ENCODE results near the gene DEPDC5.

The DEPDC5 gene

DNA sequence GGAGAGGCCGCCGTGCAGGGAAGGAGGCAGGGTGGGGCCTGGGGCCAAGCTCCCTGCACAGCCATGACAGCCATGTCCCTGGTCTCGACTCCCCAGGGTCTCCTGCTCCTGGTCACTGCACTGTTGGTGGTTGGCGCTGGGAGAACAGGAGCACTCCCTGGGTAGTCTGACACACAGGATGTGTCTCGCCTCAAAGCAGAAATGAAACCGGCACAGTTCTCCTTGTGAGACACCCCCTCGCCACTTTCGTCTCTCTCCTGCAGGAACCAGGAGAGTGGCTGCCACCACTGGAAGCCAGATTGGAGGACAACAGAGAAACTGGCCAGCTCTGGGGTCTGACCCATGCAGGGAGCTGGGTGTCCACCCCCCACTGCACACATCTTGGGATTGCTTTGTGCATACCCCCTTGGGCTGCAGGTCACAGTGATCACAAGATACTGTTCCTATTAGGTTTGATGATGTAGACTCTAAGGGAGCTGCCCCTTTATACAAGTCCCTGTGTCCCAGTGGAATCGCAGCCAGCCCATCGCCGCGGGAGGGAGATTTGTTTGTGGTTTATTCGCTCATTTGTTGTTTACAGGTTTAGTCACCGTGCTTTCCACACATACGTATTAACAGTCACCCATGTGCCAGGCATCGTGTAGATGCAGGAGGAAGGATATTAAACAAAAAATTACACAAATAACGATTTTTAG lies 163.6 kb downstream of the DEPDC5 start:
- Mint-ChIP-seq H3K4me3 (peak overlapping the region; percentile 63), H3K27me3 (no peaks in the 10 kb centered on the region)

DNA sequence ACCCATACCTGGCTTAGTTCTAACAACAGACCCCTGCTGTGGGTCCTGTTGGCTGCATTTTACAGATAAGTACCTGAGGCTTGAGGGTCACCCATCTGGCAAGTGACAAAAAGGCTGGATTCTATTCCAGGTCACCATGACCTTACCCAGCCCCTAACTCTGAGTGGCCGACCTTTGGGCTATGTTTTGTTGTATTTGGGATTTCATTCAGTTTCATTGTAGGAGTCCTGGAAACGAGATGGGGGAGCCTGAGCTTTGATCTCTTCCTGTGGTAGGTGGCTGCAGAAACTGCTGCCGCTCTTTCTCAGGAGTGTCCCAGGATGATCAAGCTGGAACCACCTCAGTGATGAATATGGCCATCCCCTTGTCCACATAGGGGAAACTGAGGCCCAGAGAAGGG lies 165.9 kb downstream of the DEPDC5 start:
- Mint-ChIP-seq H3K4me3 (no peak overlapping the region), H3K27ac (ENCODE audit: low read depth) (no peak overlapping the region), H3K36me3 (ENCODE audit: insufficient read depth) (no peaks in the 10 kb centered on the region), H3K4me1 (peaks cover 8% of the 10 kb centered on the region), H3K27me3 (no peaks in the 10 kb centered on the region), H3K9me3 (no peaks in the 10 kb centered on the region)
- no peak for ATAC-seq (replicated peaks; ENCODE audit: extremely low read depth, poor library complexity, severe bottlenecking)
- DNase-seq (ENCODE audit: low spot score in 2 of 2), result no peak

More for the DNA sequence above, 163.6 kb downstream of the DEPDC5 start:
- ATAC-seq (replicated peaks; ENCODE audit: extremely low read depth, poor library complexity, severe bottlenecking), result peak; percentile 56
- no peak for DNase-seq (ENCODE audit: low spot score in 2 of 2)
- Mint-ChIP-seq H3K4me1 (peaks cover 8% of the 10 kb centered on the region), H3K36me3 (ENCODE audit: insufficient read depth) (no peaks in the 10 kb centered on the region), H3K9me3 (no peaks in the 10 kb centered on the region), H3K27ac (ENCODE audit: low read depth) (peak overlapping the region; percentile 79)

DNA sequence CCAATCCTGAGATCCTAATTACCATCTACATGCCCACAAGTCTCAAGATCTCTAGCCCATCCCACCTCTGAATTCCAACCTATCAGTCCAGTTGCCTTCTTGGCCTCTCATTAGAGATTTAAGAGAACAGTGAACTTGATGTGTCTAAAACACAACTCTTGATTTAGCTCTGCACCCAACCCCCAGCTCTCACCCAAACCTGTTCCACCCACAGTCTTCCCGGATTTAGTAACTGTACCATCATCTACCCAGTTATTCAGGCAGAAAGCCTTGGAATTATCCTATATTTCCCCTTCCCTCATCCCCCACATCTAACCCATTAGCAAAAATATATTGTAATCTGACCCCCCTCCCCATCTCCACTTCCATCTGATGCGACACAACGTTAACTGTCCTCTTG lies 166.5 kb downstream of the DEPDC5 start:
- no peaks in the 10 kb centered on the region for H3K9me3 Mint-ChIP-seq

DNA sequence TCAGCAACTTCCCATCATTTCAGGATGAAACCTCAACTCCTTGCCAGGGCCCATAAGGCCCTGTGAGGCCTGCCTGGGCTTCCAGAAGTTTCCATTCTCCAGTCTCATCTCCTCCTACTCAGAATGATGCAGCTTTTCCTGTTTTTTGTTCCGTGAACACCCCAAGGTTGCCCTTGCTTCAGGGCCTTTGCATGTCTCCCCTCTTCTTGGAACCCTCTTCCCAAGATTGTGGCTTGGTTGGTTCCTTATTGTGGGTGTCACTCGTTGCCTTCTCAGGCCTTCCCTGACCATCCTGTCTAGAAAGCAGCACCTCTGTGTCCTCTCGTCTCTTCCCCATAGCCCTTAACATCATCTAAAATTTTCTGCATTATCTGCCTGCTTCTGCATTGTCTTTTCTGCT lies 167.3 kb downstream of the DEPDC5 start:
- DNase-seq (ENCODE audit: low spot score in 2 of 2) (no peak), ATAC-seq (replicated peaks; ENCODE audit: extremely low read depth, poor library complexity, severe bottlenecking) (no peak)
- Mint-ChIP-seq H3K4me3 (no peak overlapping the region), H3K27ac (ENCODE audit: low read depth) (no peak overlapping the region), H3K9me3 (no peaks in the 10 kb centered on the region), H3K27me3 (peaks cover 8% of the 10 kb centered on the region), H3K4me1 (peaks cover 8% of the 10 kb centered on the region), H3K36me3 (ENCODE audit: insufficient read depth) (peaks cover 1% of the 10 kb centered on the region)

More for the DNA sequence above, 166.5 kb downstream of the DEPDC5 start:
- ATAC-seq (replicated peaks; ENCODE audit: extremely low read depth, poor library complexity, severe bottlenecking), result no peak
- Mint-ChIP-seq H3K4me1 (peaks cover 8% of the 10 kb centered on the region), H3K36me3 (ENCODE audit: insufficient read depth) (no peaks in the 10 kb centered on the region), H3K27ac (ENCODE audit: low read depth) (no peak overlapping the region), H3K27me3 (peaks cover under 1% of the 10 kb centered on the region), H3K4me3 (no peak overlapping the region)
- DNase-seq (ENCODE audit: low spot score in 2 of 2), result no peak

DNA sequence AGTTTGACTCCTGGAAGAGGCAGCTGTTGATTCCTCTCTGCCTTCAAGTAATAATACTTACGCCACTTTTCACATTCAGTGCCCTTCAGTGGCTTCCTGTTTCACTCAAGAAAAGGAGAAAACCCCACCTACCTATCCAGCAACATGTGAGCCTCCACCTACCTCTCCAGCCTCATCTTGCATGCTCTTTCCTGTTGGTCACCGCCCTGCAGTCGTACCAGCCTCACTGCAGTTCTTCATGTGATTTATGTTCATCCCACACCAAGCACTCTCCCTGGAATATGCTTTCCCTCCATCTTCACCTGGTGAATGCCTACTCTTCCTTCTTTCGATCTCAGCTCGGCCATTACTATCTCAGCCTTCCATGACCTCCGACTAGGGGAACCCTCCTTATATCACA lies 168.7 kb downstream of the DEPDC5 start:
- Mint-ChIP-seq H3K27ac (ENCODE audit: low read depth) (no peak overlapping the region), H3K27me3 (peaks cover 9% of the 10 kb centered on the region), H3K4me3 (no peak overlapping the region), H3K36me3 (ENCODE audit: insufficient read depth) (peaks cover 1% of the 10 kb centered on the region), H3K9me3 (no peaks in the 10 kb centered on the region), H3K4me1 (peaks cover 5% of the 10 kb centered on the region)
- no peak for DNase-seq (ENCODE audit: low spot score in 2 of 2)
- ATAC-seq (replicated peaks; ENCODE audit: extremely low read depth, poor library complexity, severe bottlenecking), result no peak

DNA sequence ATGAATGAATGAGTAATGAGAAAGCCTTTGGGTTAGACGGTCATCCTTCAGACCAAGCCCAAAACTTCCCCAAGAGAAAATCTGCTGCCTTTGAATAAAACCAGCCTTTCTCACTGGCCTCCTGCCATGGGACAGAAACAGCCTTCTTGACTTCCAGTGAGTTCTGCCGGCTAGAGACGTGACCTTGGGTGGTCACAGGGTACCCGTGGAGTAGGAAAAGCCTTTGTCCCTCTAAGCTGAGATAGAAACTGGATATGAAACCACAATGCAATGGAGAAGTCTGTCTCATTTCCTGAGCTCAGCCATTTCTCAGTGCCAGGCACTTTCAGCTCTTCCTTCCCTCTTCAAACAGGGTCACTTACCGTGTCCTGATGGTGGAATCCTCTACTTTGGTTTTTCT lies 169.3 kb downstream of the DEPDC5 start:
- Mint-ChIP-seq H3K27ac (ENCODE audit: low read depth) (no peak overlapping the region), H3K9me3 (no peaks in the 10 kb centered on the region), H3K4me3 (no peak overlapping the region), H3K27me3 (peaks cover 9% of the 10 kb centered on the region), H3K36me3 (ENCODE audit: insufficient read depth) (peaks cover 1% of the 10 kb centered on the region), H3K4me1 (no peaks in the 10 kb centered on the region)
- no peak for DNase-seq (ENCODE audit: low spot score in 2 of 2)
- no peak for ATAC-seq (replicated peaks; ENCODE audit: extremely low read depth, poor library complexity, severe bottlenecking)

DNA sequence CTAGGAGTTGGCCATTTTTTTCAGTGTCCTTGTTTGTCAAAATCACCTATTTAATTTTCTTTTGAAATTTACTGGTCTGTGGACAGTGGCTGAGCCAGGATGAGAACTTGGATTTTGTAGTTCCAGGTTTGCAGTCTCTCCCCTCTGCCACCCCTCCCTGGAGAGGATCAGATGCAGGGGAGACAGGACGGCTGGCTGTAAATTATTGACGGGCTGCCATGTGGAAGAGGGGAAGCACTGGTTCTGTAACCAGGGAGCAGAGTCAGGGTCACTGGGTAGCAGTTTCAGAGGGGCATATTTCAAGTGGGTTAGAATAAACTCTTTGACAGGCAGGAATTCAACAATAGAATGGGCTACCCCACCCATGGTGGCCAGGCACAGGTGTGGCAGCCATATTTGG lies 169.9 kb downstream of the DEPDC5 start:
- Mint-ChIP-seq H3K4me3 (no peak overlapping the region), H3K9me3 (no peaks in the 10 kb centered on the region), H3K27ac (ENCODE audit: low read depth) (no peak overlapping the region), H3K27me3 (peaks cover 9% of the 10 kb centered on the region), H3K4me1 (no peaks in the 10 kb centered on the region), H3K36me3 (ENCODE audit: insufficient read depth) (peaks cover 1% of the 10 kb centered on the region)
- DNase-seq (ENCODE audit: low spot score in 2 of 2), result no peak
- ATAC-seq (replicated peaks; ENCODE audit: extremely low read depth, poor library complexity, severe bottlenecking), result no peak

DNA sequence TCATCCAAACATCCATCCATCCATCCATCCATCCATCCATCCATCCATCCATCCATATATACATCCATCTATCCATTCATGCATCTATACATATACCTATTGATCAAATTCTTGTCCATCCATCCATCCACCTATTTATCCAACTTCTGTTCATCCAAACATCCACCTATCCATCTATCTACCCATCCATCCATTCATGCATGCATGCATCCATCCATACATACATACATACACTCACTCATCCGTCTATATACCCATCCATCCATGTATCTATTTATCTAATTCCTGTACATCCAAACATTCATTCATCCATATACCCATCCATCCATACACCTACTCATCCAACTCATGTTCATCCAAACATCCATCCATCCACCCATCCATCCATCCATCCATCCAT lies 171.2 kb downstream of the DEPDC5 start:
- DNase-seq (ENCODE audit: low spot score in 2 of 2), result no peak
- Mint-ChIP-seq H3K4me1 (no peaks in the 10 kb centered on the region), H3K4me3 (no peak overlapping the region), H3K27me3 (peaks cover 9% of the 10 kb centered on the region), H3K9me3 (no peaks in the 10 kb centered on the region), H3K27ac (ENCODE audit: low read depth) (no peak overlapping the region), H3K36me3 (ENCODE audit: insufficient read depth) (peaks cover 1% of the 10 kb centered on the region)
- ATAC-seq (replicated peaks; ENCODE audit: extremely low read depth, poor library complexity, severe bottlenecking), result no peak

DNA sequence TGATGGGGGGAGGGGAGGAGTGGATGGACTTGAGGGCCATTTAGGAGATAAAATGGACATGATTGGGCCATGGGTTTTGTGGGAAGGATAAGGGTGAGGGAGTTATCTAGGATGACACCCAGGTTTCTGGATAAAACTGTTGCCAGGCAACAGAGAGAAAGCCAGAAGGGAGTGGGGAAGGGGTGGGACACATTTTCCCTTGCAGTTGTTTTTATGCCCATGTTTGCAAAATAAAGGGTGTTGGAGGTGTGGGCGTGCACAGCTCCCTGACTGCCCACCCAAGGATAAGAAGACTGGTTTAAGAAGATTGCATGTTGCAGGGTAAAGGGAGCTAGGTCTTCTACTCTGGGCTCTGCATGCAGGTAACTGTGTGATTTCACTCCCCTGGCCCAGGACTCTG lies 172.2 kb downstream of the DEPDC5 start:
- H3K4me3 Mint-ChIP-seq, result no peak overlapping the region
- no peaks in the 10 kb centered on the region for H3K4me1 Mint-ChIP-seq
- DNase-seq (ENCODE audit: low spot score in 2 of 2) (no peak), ATAC-seq (replicated peaks; ENCODE audit: extremely low read depth, poor library complexity, severe bottlenecking) (no peak)
- peaks cover 9% of the 10 kb centered on the region for H3K27me3 Mint-ChIP-seq
- no peak overlapping the region for H3K27ac Mint-ChIP-seq (ENCODE audit: low read depth)
- peaks cover 1% of the 10 kb centered on the region for H3K36me3 Mint-ChIP-seq (ENCODE audit: insufficient read depth)
- H3K9me3 Mint-ChIP-seq, result no peaks in the 10 kb centered on the region

DNA sequence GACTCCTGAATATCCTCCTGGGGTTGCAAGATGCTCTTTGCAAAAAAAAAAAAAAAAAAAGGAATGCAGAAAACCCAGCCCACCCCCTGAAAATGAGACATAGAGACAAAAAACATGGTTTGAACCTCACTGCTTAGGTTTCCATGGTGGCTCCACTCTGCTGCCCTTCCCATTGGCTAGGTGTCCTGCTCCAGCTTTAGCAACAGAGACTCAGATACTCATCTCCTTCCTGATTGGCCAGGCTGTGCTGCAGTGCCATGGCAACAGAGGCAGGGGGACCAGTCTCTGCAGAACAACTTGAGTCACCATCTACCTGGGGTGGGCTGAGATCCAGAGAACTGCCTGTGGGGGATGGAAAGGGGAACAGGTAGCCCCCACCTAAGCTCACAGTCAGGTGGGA lies 173.2 kb downstream of the DEPDC5 start:
- no peak for DNase-seq (ENCODE audit: low spot score in 2 of 2)
- H3K4me1 Mint-ChIP-seq, result no peaks in the 10 kb centered on the region
- H3K36me3 Mint-ChIP-seq (ENCODE audit: insufficient read depth), result peaks cover 1% of the 10 kb centered on the region

DNA sequence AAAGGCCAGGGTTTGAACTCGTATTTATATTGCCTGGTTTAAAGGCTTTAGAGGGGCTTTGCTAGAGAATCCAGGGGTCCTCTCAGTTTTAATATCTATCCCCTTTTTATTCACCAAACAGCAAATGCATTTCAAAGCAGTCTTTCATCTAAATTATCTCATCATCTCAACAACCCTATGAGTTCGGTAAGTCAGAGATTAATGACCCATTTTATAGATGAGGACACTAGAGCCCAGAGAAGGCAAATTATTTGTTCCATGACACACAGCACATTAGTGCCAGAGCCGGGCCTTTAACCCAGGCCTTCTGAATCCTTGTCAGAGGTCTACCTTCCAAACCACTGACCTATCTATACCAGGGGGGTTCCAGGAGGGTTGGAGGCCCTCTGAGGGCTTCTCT lies 173.7 kb downstream of the DEPDC5 start:
- Mint-ChIP-seq H3K27ac (ENCODE audit: low read depth) (no peak overlapping the region), H3K27me3 (peaks cover 9% of the 10 kb centered on the region), H3K36me3 (ENCODE audit: insufficient read depth) (peaks cover 1% of the 10 kb centered on the region), H3K4me3 (no peak overlapping the region), H3K4me1 (no peaks in the 10 kb centered on the region), H3K9me3 (no peaks in the 10 kb centered on the region)
- no peak for DNase-seq (ENCODE audit: low spot score in 2 of 2)
- ATAC-seq (replicated peaks; ENCODE audit: extremely low read depth, poor library complexity, severe bottlenecking), result no peak

More for the DNA sequence above, 173.2 kb downstream of the DEPDC5 start:
- H3K27ac Mint-ChIP-seq (ENCODE audit: low read depth), result no peak overlapping the region
- H3K9me3 Mint-ChIP-seq, result no peaks in the 10 kb centered on the region
- H3K4me3 Mint-ChIP-seq, result no peak overlapping the region
- ATAC-seq (replicated peaks; ENCODE audit: extremely low read depth, poor library complexity, severe bottlenecking), result no peak
- peaks cover 9% of the 10 kb centered on the region for H3K27me3 Mint-ChIP-seq

DNA sequence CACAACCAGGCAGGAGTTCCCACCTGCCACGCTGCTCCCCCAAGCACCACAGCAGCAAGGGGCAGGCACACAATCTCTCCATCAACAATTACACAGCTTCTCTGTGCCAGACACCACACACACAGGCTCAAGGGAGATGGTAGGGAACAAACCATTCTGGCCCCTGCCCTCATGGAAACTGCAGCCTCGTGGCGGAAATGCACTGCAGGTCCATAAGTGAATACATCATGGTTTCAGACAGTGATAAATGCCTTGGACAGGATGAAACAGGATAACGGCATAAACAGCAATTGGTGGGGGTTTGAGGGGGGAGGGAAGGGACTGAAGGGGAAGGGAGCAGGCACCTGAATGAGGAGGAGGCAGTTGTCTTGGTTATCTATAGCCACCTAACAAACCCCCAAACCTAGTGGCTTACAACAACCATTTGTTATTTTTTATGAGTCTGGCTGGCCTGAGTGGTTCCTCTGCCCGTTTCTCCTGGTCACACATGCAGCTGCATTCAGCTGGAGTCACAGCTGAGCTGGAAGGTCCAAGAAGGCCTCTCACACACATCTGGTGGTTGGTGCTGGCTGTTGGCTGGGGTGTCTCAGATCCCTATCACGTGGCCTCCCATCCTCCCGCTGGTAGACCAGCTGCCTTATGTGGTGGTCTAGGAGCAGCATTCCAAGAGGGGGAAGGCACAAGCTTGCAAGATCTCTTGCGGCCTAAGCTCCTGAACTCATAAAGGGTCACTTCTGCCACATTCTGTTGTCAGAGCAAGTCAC lies 175.5 kb downstream of the DEPDC5 start:
- Mint-ChIP-seq H3K27ac (ENCODE audit: low read depth) (no peak overlapping the region), H3K36me3 (ENCODE audit: insufficient read depth) (peaks cover 1% of the 10 kb centered on the region), H3K27me3 (peaks cover 22% of the 10 kb centered on the region), H3K4me3 (no peak overlapping the region), H3K4me1 (no peaks in the 10 kb centered on the region), H3K9me3 (no peaks in the 10 kb centered on the region)
- ATAC-seq (replicated peaks; ENCODE audit: extremely low read depth, poor library complexity, severe bottlenecking), result no peak
- DNase-seq (ENCODE audit: low spot score in 2 of 2), result no peak

DNA sequence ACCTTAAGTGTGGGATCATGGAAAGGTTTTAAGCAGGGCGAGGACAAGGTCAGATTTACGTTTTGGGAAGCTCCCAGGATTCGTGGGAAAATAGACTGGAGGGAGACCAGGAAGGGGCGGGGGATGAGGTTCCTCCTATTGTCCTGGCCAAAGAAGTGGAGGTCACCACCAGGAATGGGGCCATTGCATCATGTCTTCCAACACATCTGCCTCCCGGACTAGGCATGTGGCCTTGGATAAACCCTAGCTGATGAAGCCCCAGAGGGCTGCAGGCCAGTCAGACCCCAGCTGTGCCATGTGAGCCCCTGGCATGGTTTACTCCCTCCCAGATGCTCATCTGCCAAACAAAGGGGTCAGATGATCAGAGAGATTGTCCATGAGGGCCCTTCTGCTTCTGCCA lies 179.0 kb downstream of the DEPDC5 start:
- H3K4me1 Mint-ChIP-seq, result no peaks in the 10 kb centered on the region
- no peaks in the 10 kb centered on the region for H3K36me3 Mint-ChIP-seq (ENCODE audit: insufficient read depth)
- ATAC-seq (replicated peaks; ENCODE audit: extremely low read depth, poor library complexity, severe bottlenecking) (no peak), DNase-seq (ENCODE audit: low spot score in 2 of 2) (no peak)
- no peak overlapping the region for H3K27ac Mint-ChIP-seq (ENCODE audit: low read depth)
- no peak overlapping the region for H3K4me3 Mint-ChIP-seq
- no peaks in the 10 kb centered on the region for H3K9me3 Mint-ChIP-seq
- peaks cover 16% of the 10 kb centered on the region for H3K27me3 Mint-ChIP-seq

All from central memory CD8-positive, alpha-beta T cell (primary cell).